LNCaP clone FGC (cell line): Measurements from ENCODE around the gene FUT6.

Experiments used
- DNase-seq: peaks from one replicate; pipeline ENCODE4 v3.0.0-alpha.2; 2011; ENCODE audit warnings: low read depth
- H3K4me3 ChIP-seq: 2 replicates; pipeline ENCODE4 v1.5.1; 2011; ENCODE audit warnings: mild to moderate bottlenecking, low read depth, low read length, control low read depth
- CTCF ChIP-seq: IDR thresholded peaks from 2 replicates; pipeline ENCODE4 v1.5.1; 2012; ENCODE audit warnings: mild to moderate bottlenecking; ENCODE audit not compliant: control insufficient read depth, insufficient read depth; ENCODE audit errors: extremely low read depth

Gene FUT6

GRCh38 chr19:5806133-5806489 is 33.4 kb downstream of the FUT6 start:
- DNase-seq = no peak
- no peak for TF ChIP-seq CTCF
- no peak overlapping the region for H3K4me3 ChIP-seq

GRCh38 chr19:5805462-5806132 is 33.9 kb downstream of the FUT6 start:
- H3K4me3 ChIP-seq = peak overlapping the region; percentile 37
- peak; percentile 73 for TF ChIP-seq CTCF
- no peak for DNase-seq

- DNase-seq = no peak
- H3K4me3 ChIP-seq = peak within 1 kb of the TSS; percentile 46
- TF ChIP-seq CTCF = no peak
These were observed 34.7 kb downstream of the FUT6 start, which contains the start of gene NRTN for GRCh38 chr19:5804516-5805461. Gene NRTN (plus strand): TSS chr19:5805067. CDS start chr19:5824166, 19,099 bp downstream.

- peak; percentile 98 for TF ChIP-seq CTCF
- peak; percentile 30 for DNase-seq
- H3K4me3 ChIP-seq = peak overlapping the region; percentile 46
These were observed 35.6 kb downstream of the FUT6 start for GRCh38 chr19:5803752-5804515.

- no peak for TF ChIP-seq CTCF
- DNase-seq = no peak
- H3K4me3 ChIP-seq = peak overlapping the region; percentile 46
These were observed 36.1 kb downstream of the FUT6 start for GRCh38 chr19:5803441-5803751.

- DNase-seq = no peak
- TF ChIP-seq CTCF = no peak
- no peak overlapping the region for H3K4me3 ChIP-seq
These were observed 37.5 kb downstream of the FUT6 start for GRCh38 chr19:5801796-5802619.
